SU-DHL-6 (cell line): ENCODE data around the gene ADARB2.

Experiments used
- EZH2phosphoT487 ChIP-seq: fragments of 200-600 bp; sonication (generic), shearing (Covaris generic); conservative IDR thresholded peaks from 2 replicates; pipeline ENCODE4 v1.6.1; 2018; ENCODE audit warnings: mild to moderate bottlenecking, antibody characterized with exemption, low read length, moderate library complexity, mixed read lengths
- TF ChIP-seq, protein P1 (sequence below): fragments of 200-600 bp; sonication (generic); IDR thresholded peaks from one replicate; pipeline ENCODE4 v1.5.1; 2017; ENCODE audit warnings: antibody characterized with exemption, mild to moderate bottlenecking, low read length, moderate library complexity; ENCODE audit not compliant: insufficient read depth, poor library complexity, severe bottlenecking

GRCh38 chr10:1402816-1403507 lies 334.4 kb downstream of the ADARB2 start:
- TF ChIP-seq, protein P1, sequence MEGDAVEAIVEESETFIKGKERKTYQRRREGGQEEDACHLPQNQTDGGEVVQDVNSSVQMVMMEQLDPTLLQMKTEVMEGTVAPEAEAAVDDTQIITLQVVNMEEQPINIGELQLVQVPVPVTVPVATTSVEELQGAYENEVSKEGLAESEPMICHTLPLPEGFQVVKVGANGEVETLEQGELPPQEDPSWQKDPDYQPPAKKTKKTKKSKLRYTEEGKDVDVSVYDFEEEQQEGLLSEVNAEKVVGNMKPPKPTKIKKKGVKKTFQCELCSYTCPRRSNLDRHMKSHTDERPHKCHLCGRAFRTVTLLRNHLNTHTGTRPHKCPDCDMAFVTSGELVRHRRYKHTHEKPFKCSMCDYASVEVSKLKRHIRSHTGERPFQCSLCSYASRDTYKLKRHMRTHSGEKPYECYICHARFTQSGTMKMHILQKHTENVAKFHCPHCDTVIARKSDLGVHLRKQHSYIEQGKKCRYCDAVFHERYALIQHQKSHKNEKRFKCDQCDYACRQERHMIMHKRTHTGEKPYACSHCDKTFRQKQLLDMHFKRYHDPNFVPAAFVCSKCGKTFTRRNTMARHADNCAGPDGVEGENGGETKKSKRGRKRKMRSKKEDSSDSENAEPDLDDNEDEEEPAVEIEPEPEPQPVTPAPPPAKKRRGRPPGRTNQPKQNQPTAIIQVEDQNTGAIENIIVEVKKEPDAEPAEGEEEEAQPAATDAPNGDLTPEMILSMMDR = no peak
- TF ChIP-seq EZH2phosphoT487 = no peak
